Neuronal stem cell (in vitro differentiated cells): ENCODE results near the gene GPC1.
A peak's percentile ranks its signal among the peaks of the same experiment; 100 is the strongest.

ENCODE experiments used
- DNase-seq: peaks from one replicate; pipeline ENCODE4 v3.0.0-alpha.2; 2013; ENCODE audit warnings: low spot score
- H2AFZ ChIP-seq: one replicate; pipeline ENCODE4 v1.6.1; 2013; ENCODE audit warnings: mild to moderate bottlenecking, low read length, inconsistent platforms
- H2AK5ac ChIP-seq: 2 replicates; pipeline ENCODE4 v1.6.1; 2013; ENCODE audit warnings: low read depth, mild to moderate bottlenecking, inconsistent platforms, low read length, moderate library complexity, mixed read lengths
- H2BK120ac ChIP-seq: 2 replicates; pipeline ENCODE4 v1.6.1; 2013; ENCODE audit warnings: low read depth, mild to moderate bottlenecking, inconsistent platforms, low read length, moderate library complexity, mixed read lengths
- H2BK12ac ChIP-seq: one replicate; pipeline ENCODE4 v1.6.1; 2013; ENCODE audit warnings: low read length, inconsistent platforms
- H2BK15ac ChIP-seq: 2 replicates; pipeline ENCODE4 v1.6.1; 2013; ENCODE audit warnings: mild to moderate bottlenecking, low read length, inconsistent platforms, mixed read lengths
- H2BK5ac ChIP-seq: one replicate; pipeline ENCODE4 v1.6.1; 2013; ENCODE audit warnings: inconsistent platforms, mild to moderate bottlenecking, low read length, moderate library complexity
- H3K14ac ChIP-seq: one replicate; pipeline ENCODE4 v1.6.1; 2013; ENCODE audit warnings: low read length, inconsistent platforms
- H3K18ac ChIP-seq: 2 replicates; pipeline ENCODE4 v1.6.1; 2013; ENCODE audit warnings: low read length, inconsistent platforms
- H3K23ac ChIP-seq: 2 replicates; pipeline ENCODE4 v1.6.1; 2013; ENCODE audit warnings: low read depth, mild to moderate bottlenecking, mixed read lengths, low read length, inconsistent platforms; ENCODE audit not compliant: poor library complexity
- H3K27ac ChIP-seq: replicated peaks from 3 replicates; pipeline ENCODE4 v1.5.1; 2013; ENCODE audit warnings: low read length, inconsistent platforms
- H3K27me3 ChIP-seq, 3 experiments: 2 replicates each; pipeline ENCODE4 v1.6.1; 2013; ENCODE audit warnings: low read length in 3 of 3, mild to moderate bottlenecking in 2 of 3, inconsistent platforms in 1 of 3, low read depth in 1 of 3, mixed read lengths in 1 of 3, moderate library complexity in 1 of 3; ENCODE audit not compliant: control insufficient read depth in 3 of 3, insufficient read depth in 3 of 3
- H3K36me3 ChIP-seq, 2 donors: replicated peaks in 1 of 2; 2 replicates each; pipeline ENCODE4 v1.6.1; 2013; ENCODE audit warnings: low read length in 2 of 2; ENCODE audit not compliant: control insufficient read depth in 2 of 2, insufficient read depth in 2 of 2
- H3K4ac ChIP-seq: 2 replicates; pipeline ENCODE4 v1.6.1; 2013; ENCODE audit warnings: inconsistent platforms, mild to moderate bottlenecking, low read length, moderate library complexity
- H3K4me1 ChIP-seq, 2 donors: 1 replicate in 1 of 2; 2 replicates in 1 of 2; pipeline ENCODE4 v1.6.1; 2013; ENCODE audit warnings: low read length in 2 of 2, low read depth in 1 of 2; ENCODE audit not compliant: control insufficient read depth in 2 of 2, insufficient read depth in 1 of 2
- H3K4me2 ChIP-seq: one replicate; pipeline ENCODE4 v1.6.1; 2013; ENCODE audit warnings: mild to moderate bottlenecking, low read length, inconsistent platforms; ENCODE audit not compliant: insufficient read depth, poor library complexity, severe bottlenecking
- H3K4me3 ChIP-seq, 2 donors: 2 replicates each; pipeline ENCODE4 v1.5.1; 2013; ENCODE audit warnings: low read length in 2 of 2, mild to moderate bottlenecking in 2 of 2, inconsistent platforms in 1 of 2, moderate library complexity in 1 of 2
- H3K79me1 ChIP-seq: one replicate; pipeline ENCODE4 v1.6.1; 2013; ENCODE audit warnings: low read depth, mild to moderate bottlenecking, inconsistent platforms, low read length, moderate library complexity
- H3K9ac ChIP-seq: one replicate; pipeline ENCODE4 v1.6.1; 2013; ENCODE audit warnings: mild to moderate bottlenecking, low read depth, low read length, inconsistent platforms; ENCODE audit not compliant: poor library complexity
- H3K9me3 ChIP-seq, 2 donors: replicated peaks in 1 of 2; 2 replicates each; pipeline versions ENCODE3 to v1.6.1; 2013; ENCODE audit warnings: low read length in 2 of 2, mild to moderate bottlenecking in 2 of 2, inconsistent platforms in 1 of 2, low read depth in 1 of 2, mixed read lengths in 1 of 2, moderate library complexity in 1 of 2; ENCODE audit not compliant: control insufficient read depth in 2 of 2, insufficient read depth in 1 of 2
- H4K8ac ChIP-seq: one replicate; pipeline ENCODE4 v1.6.1; 2013; ENCODE audit warnings: low read depth, mild to moderate bottlenecking, inconsistent platforms, low read length, moderate library complexity
- H4K91ac ChIP-seq: one replicate; pipeline ENCODE4 v1.6.1; 2013; ENCODE audit warnings: low read length, low read depth, mild to moderate bottlenecking, inconsistent platforms; ENCODE audit not compliant: poor library complexity
- WGBS, 2 donors: extraction: QIAGEN DNeasy Blood & Tissue Kit; methylation state at CpG; one replicate each; pipeline ENCODE4 v1.1.7; 2013; ENCODE audit warnings: missing lambda C conversion rate in 2 of 2, mixed read lengths in 1 of 2; ENCODE audit not compliant: insufficient read length in 2 of 2, insufficient replicate concordance in 1 of 2; ENCODE audit errors: extremely low coverage in 2 of 2; 5-methylcytosine and 5-hydroxymethylcytosine counted together

The GPC1 gene

DNA sequence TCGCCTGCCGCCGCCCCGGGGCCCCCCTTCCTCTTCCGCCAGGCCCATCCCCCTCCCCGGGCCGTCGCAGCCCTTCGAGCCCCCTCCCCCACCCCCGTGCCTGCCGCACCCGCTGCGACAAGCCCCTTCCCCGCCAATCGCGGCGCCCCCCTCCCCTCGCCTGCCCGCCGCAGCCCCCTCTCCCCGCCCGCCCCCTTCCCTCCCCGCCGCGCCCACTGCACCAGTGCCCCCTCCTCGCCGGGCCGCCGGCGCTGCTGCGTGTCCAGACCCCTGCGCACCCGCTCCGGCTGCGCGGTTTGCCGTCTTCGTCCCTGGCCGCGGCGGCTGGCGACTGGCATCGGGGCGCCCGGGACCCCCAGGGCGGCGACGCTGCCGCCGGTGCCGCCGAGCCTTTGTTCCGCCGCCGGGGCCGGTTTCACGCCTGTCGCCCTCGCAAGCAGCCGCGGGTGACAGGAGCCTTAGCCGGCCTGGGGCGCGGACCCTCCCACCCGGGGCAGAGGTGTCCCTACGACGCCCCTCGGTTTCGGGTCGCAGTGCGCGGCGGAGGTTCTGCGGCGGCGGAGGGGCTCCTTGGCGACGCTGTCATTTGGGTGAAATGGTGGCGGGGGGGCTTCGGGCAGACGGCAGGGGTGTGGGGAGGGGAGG, 18.1 kb downstream of the GPC1 start:
- Histone ChIP-seq H2AK5ac (peak overlapping the region; percentile 94), H3K14ac (peak overlapping the region; percentile 38), H3K4me3 (peak overlapping the region; percentile 36 to 76), H2AFZ (peak overlapping the region; percentile 13), H3K4me2 (peak overlapping the region; percentile 71), H2BK120ac (no peak overlapping the region), H3K4ac (no peak overlapping the region), H3K18ac (peak overlapping the region; percentile 84), H3K9ac (peak overlapping the region; percentile 81), H2BK12ac (no peak overlapping the region), H3K4me1 (peaks cover 60 to 66% of the 10 kb centered on the region in 2 donors), H4K8ac (no peak overlapping the region), H2BK5ac (no peak overlapping the region), H4K91ac (no peak overlapping the region), H3K27me3 (peaks cover 0 to 18% (median 0%) of the 10 kb centered on the region in 3 experiments), H3K9me3 (no peaks in the 10 kb centered on the region), H3K36me3 (no peaks in the 10 kb centered on the region), H2BK15ac (peak overlapping the region; percentile 71), H3K27ac (no peak overlapping the region), H3K79me1 (peaks cover 33% of the 10 kb centered on the region), H3K23ac (peak overlapping the region; percentile 80)
- no peak for DNase-seq
- no CpG with 5 or more reads among the region's 81 CpGs for WGBS, 2 donors

DNA sequence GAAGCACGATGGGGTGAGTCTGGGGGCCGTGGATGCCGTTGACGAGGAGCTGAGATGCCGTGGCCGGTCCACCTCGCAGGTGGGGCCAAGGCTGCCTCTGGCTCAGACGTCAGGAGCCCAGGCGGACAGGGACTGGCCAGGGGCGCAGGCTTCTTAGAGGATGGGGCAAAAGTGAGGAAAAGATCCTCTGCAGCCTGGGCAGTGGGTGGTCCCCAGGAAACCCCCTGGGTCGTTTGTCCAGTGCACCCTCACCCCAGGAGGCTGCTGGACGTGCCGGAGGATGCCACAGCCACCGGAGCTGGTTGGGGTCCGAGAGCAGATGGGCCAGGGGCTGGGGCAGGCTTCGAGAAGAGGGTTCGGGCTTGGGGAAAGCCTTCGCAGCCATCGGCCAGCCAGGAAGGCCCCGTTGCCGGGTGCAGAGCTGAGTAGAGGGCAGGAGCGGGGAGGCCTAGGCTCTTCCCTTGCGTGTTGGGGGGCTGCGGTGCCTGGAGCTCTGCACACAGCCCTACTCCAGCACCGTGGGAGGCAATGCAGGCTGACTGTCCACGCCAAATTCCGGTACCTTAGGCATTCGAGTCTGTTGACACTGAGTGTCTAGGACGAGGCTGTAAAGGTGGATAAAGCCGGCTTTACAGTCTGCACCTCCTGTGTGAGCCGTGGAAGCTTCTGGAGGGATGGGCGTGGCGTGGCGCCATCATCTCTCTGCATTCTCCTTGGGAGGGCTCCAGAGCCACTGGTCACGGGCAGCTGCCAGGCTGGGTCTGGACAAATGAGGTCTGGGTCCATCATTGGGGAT, 18.8 kb downstream of the GPC1 start:
- Histone ChIP-seq H2BK120ac (no peak overlapping the region), H3K9me3 (no peaks in the 10 kb centered on the region), H3K27me3 (peaks cover 0 to 18% (median 0%) of the 10 kb centered on the region in 3 experiments), H3K4me3 (peak overlapping the region; percentile 36 to 76), H2BK15ac (peak overlapping the region; percentile 71), H3K4me2 (peak overlapping the region; percentile 71), H3K9ac (peak overlapping the region; percentile 81), H2BK5ac (no peak overlapping the region), H3K14ac (no peak overlapping the region), H3K79me1 (peaks cover 27% of the 10 kb centered on the region), H3K18ac (peak overlapping the region; percentile 84), H2BK12ac (peak overlapping the region; percentile 43), H4K91ac (no peak overlapping the region), H3K4me1 (peaks cover 66 to 73% of the 10 kb centered on the region in 2 donors), H3K36me3 (no peaks in the 10 kb centered on the region), H4K8ac (no peak overlapping the region), H3K27ac (no peak overlapping the region), H3K23ac (peak overlapping the region; percentile 80), H3K4ac (no peak overlapping the region), H2AFZ (no peak overlapping the region), H2AK5ac (peak overlapping the region; percentile 94)
- DNase-seq, result no peak
- WGBS, 2 donors, result no CpG with 5 or more reads among the region's 35 CpGs

DNA sequence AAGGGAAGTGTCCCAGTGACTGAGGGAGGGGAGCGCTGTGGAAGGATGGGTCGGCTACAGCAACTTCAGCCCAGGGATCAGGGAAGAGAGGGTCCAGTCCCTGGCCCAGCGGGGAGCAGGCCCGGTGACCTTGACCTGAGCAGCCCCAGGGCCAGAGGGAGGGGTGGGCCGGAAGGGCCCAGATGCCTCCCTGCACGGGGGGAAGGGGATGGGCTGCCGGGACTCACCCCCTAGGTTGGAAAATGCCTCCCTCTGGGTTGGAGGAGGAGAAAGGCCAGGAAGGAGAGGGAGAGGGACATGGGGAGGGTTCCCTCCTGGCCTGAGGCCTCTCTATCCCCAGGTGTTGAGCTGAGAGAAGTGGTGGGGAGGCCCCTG, 19.8 kb downstream of the GPC1 start:
- Histone ChIP-seq H2AFZ (no peak overlapping the region), H3K27me3 (peaks cover 0 to 18% (median 0%) of the 10 kb centered on the region in 3 experiments), H3K27ac (no peak overlapping the region), H3K4me3 (no peak overlapping the region), H3K79me1 (peaks cover 31% of the 10 kb centered on the region), H2BK120ac (no peak overlapping the region), H2BK5ac (no peak overlapping the region), H3K23ac (no peak overlapping the region), H3K9ac (peak overlapping the region; percentile 88), H2BK15ac (no peak overlapping the region), H2BK12ac (no peak overlapping the region), H3K36me3 (no peaks in the 10 kb centered on the region), H4K91ac (no peak overlapping the region), H2AK5ac (peak overlapping the region; percentile 16), H3K14ac (no peak overlapping the region), H3K18ac (peak overlapping the region; percentile 80), H4K8ac (no peak overlapping the region), H3K4me2 (peak overlapping the region; percentile 75), H3K4ac (no peak overlapping the region), H3K4me1 (peaks cover 64 to 72% of the 10 kb centered on the region in 2 donors), H3K9me3 (no peaks in the 10 kb centered on the region)
- WGBS, 2 donors, result no CpG with 5 or more reads among the region's 7 CpGs
- DNase-seq, result no peak
